Left ventricle myocardium inferior (tissue), 1 donor: Measurements from ENCODE around the gene SYNGR4. TPM values are rescaled to one million over a fixed set of nuclear protein-coding genes. Genes with fewer than 3 reads are reported as not detected.
A peak's percentile ranks its signal among the peaks of the same experiment; 100 is the strongest.

Source experiments
- DNase-seq: peaks from one replicate; pipeline ENCODE4 v3.0.0-alpha.2; 2020
- H3K27ac ChIP-seq: fragments of 200-600 bp; replicated peaks from 2 replicates; pipeline ENCODE4 v1.8.0; 2021
- H3K27me3 ChIP-seq: fragments of 200-600 bp; 2 replicates; pipeline ENCODE4 v1.8.0; 2021; ENCODE audit warnings: low read depth
- H3K36me3 ChIP-seq: fragments of 200-600 bp; 2 replicates; pipeline ENCODE4 v1.8.0; 2021
- H3K4me1 ChIP-seq: fragments of 200-600 bp; 2 replicates; pipeline ENCODE4 v1.8.0; 2021
- H3K4me3 ChIP-seq: fragments of 200-600 bp; 2 replicates; pipeline ENCODE4 v1.8.0; 2021; ENCODE audit warnings: mild to moderate bottlenecking, moderate library complexity
- H3K9me3 ChIP-seq: fragments of 200-600 bp; replicated peaks from 2 replicates; pipeline ENCODE4 v1.8.0; 2021
- CTCF ChIP-seq: fragments of 200-600 bp; IDR thresholded peaks from 2 replicates; pipeline ENCODE4 v1.8.0; 2021; ENCODE audit warnings: antibody characterized with exemption, mild to moderate bottlenecking, borderline replicate concordance
- intact Hi-C: fragments of 100-400 bp; cut with micrococcal nuclease; formaldehyde crosslinking; loops from one replicate; pipeline ENCODE4 v1.11.0; 2022
- total RNA-seq: library from RNA; stranded (reverse); fragmentation: NEBNext Ultra II Directional; extraction: Animal tissue kit (Norgen Biotek cat#: 25700); gene quantifications from one replicate; pipeline ENCODE4 v1.2.1, GENCODE V29; 2021
- donor health status: DM: no; HTN: yes; CAD: no; lungs with severe emphysema.

Gene SYNGR4
- total RNA-seq, 1 donor from 2014 or later = not detected

GRCh38 chr19:48346191-48346590 lies 18.0 kb upstream of the SYNGR4 start:
- no peak overlapping the region for H3K4me3 ChIP-seq
- intact Hi-C loops = no loop called here
- TF ChIP-seq CTCF = no peak
- no peaks in the 10 kb centered on the region for H3K9me3 ChIP-seq
- no peak for DNase-seq
- H3K4me1 ChIP-seq = peaks cover 8% of the 10 kb centered on the region
- peaks cover 25% of the 10 kb centered on the region for H3K36me3 ChIP-seq
- no peaks in the 10 kb centered on the region for H3K27me3 ChIP-seq
- no peak overlapping the region for H3K27ac ChIP-seq

DNA sequence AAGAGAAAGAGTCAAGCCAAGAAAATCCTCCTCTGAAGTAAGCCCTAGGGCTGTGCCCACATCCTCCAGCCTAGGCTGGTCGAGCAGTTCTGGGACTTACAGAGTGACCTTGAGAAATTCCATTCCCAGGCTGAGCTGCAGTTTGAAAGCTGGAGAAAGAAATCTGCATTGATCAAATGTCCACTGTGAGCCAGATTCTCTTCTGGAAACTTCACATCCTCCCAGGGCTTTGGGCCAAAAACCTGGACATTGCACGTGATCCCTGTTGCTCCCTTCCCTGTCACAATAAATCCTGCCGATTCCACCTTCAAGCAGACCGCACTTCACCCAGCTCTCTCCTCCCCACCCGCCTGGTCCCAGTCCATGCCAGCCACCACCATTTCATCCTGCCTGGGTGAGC lies 16.1 kb upstream of the SYNGR4 start:
- intact Hi-C loops = no loop called here
- DNase-seq = no peak
- Histone ChIP-seq H3K4me3 (no peak overlapping the region), H3K27ac (peak overlapping the region; percentile 39), H3K27me3 (no peaks in the 10 kb centered on the region), H3K4me1 (peaks cover 8% of the 10 kb centered on the region), H3K9me3 (no peaks in the 10 kb centered on the region), H3K36me3 (peaks cover 17% of the 10 kb centered on the region)
- no peak for TF ChIP-seq CTCF

- peaks cover 10% of the 10 kb centered on the region for H3K36me3 ChIP-seq
- H3K9me3 ChIP-seq = no peaks in the 10 kb centered on the region
- TF ChIP-seq CTCF = no peak
- H3K27ac ChIP-seq = no peak overlapping the region
- no peaks in the 10 kb centered on the region for H3K27me3 ChIP-seq
- peaks cover 8% of the 10 kb centered on the region for H3K4me1 ChIP-seq
- DNase-seq = no peak
- no peak overlapping the region for H3K4me3 ChIP-seq
- intact Hi-C loops = no loop called here
Measured at GRCh38 chr19:48348737-48349136, 15.4 kb upstream of the SYNGR4 start.

DNA sequence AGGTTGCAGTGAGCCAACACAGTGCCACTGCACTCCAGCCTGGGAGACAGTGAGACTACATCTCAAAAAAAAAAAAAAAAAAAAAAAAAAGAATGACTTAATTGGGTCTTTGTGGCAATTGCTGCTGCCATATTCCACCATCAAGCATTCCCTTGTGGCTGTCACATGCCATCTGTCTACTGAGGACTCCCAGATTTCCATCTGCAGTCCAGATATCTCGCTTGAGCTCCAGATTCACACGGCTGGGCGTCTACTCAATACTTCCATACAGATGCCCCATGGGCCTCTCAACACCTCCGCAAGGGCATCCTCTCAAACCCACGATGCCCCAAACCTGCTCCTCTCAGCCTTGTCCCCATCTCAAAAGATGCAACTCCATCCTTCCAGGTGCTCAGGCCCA lies 13.3 kb upstream of the SYNGR4 start:
- Histone ChIP-seq H3K4me3 (no peak overlapping the region), H3K27me3 (no peaks in the 10 kb centered on the region), H3K36me3 (peaks cover 4% of the 10 kb centered on the region), H3K4me1 (peaks cover 8% of the 10 kb centered on the region), H3K9me3 (no peaks in the 10 kb centered on the region), H3K27ac (no peak overlapping the region)
- TF ChIP-seq CTCF = no peak
- intact Hi-C loops = no loop called here
- DNase-seq = no peak

DNA sequence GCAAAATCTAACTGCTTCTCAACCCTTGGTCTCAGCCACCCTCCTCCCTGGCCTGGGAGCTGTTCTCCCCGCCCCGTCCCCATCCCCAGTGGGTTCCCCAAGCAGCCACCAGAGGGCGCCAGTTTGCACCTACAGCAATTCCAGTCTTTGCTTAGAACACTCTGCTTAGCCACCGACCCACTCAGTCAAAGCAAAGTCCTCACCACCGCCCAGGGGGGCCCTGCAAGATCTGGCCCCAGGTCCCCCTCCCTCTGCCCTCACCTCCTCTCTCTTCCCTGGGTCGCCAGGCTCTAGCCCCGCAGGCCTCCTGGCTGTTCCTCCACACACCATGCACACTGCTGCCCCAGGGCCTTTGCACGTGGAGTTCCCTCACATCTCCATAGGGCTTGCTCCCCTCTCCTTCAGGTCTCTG lies 12.8 kb upstream of the SYNGR4 start:
- intact Hi-C loops = no loop called here
- no peak overlapping the region for H3K27ac ChIP-seq
- peaks cover 8% of the 10 kb centered on the region for H3K4me1 ChIP-seq
- TF ChIP-seq CTCF = peak; percentile 81
- peaks cover 7% of the 10 kb centered on the region for H3K36me3 ChIP-seq
- no peaks in the 10 kb centered on the region for H3K9me3 ChIP-seq
- no peak overlapping the region for H3K4me3 ChIP-seq
- no peaks in the 10 kb centered on the region for H3K27me3 ChIP-seq
- peak; percentile 67 for DNase-seq

- no peak overlapping the region for H3K4me3 ChIP-seq
- peaks cover 9% of the 10 kb centered on the region for H3K36me3 ChIP-seq
- DNase-seq = no peak
- no peak for TF ChIP-seq CTCF
- H3K27me3 ChIP-seq = no peaks in the 10 kb centered on the region
- H3K9me3 ChIP-seq = no peaks in the 10 kb centered on the region
- intact Hi-C loops = no loop called here
- no peaks in the 10 kb centered on the region for H3K4me1 ChIP-seq
- no peak overlapping the region for H3K27ac ChIP-seq
Measured at GRCh38 chr19:48353677-48354076, 10.5 kb upstream of the SYNGR4 start.
